ENCODE results near the gene IL5.

DNA sequence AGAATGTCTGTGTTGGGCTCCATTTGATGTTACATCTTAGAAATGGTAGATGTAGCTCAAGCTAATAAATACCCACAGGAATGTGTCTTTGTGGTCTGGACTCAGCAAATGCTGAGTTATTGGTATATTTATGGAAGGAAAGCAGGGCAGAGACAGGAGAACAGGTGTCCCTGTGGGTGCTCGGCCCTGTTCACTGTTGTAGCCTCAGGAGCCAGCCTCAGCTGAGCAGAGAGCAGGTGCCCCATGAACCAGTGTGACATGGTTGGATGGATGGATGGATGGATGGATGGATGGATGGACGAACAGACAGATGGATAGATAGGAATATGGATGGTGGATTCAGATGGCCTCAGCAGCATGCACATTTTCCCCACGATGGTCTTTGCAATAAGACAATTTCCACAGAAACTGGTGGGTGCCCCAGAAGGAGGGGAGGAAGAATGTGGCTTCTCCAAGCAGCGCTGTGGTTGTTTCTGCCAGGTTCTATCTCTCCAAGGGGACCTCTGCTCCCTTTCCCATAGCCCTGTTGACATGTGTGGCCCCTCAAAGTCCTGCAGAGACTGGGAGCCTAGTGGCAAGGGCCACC, 44.5 kb downstream of the IL5 start:
- no peak for TF ChIP-seq SMC3 (IDR thresholded peaks at IDR 0.05; ENCODE audit: low read depth, low read length)
- no peak for TF ChIP-seq RFX5 (IDR thresholded peaks at IDR 0.05; ENCODE audit: low read depth, low read length)
- TF ChIP-seq MAZ (IDR thresholded peaks at IDR 0.05; ENCODE audit: borderline replicate concordance, low read depth, low read length): no peak
- TF ChIP-seq, protein P1, sequence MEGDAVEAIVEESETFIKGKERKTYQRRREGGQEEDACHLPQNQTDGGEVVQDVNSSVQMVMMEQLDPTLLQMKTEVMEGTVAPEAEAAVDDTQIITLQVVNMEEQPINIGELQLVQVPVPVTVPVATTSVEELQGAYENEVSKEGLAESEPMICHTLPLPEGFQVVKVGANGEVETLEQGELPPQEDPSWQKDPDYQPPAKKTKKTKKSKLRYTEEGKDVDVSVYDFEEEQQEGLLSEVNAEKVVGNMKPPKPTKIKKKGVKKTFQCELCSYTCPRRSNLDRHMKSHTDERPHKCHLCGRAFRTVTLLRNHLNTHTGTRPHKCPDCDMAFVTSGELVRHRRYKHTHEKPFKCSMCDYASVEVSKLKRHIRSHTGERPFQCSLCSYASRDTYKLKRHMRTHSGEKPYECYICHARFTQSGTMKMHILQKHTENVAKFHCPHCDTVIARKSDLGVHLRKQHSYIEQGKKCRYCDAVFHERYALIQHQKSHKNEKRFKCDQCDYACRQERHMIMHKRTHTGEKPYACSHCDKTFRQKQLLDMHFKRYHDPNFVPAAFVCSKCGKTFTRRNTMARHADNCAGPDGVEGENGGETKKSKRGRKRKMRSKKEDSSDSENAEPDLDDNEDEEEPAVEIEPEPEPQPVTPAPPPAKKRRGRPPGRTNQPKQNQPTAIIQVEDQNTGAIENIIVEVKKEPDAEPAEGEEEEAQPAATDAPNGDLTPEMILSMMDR (conservative IDR thresholded peaks at IDR 0.05; ENCODE audit: low read depth, low read length): no peak
- no peak for TF ChIP-seq POLR2A (IDR thresholded peaks at IDR 0.05; ENCODE audit: low read depth, low read length)
- TF ChIP-seq, protein P2, sequence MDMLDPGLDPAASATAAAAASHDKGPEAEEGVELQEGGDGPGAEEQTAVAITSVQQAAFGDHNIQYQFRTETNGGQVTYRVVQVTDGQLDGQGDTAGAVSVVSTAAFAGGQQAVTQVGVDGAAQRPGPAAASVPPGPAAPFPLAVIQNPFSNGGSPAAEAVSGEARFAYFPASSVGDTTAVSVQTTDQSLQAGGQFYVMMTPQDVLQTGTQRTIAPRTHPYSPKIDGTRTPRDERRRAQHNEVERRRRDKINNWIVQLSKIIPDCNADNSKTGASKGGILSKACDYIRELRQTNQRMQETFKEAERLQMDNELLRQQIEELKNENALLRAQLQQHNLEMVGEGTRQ (IDR thresholded peaks at IDR 0.05; ENCODE audit: low read depth, low read length): no peak
- TF ChIP-seq, protein P3, sequence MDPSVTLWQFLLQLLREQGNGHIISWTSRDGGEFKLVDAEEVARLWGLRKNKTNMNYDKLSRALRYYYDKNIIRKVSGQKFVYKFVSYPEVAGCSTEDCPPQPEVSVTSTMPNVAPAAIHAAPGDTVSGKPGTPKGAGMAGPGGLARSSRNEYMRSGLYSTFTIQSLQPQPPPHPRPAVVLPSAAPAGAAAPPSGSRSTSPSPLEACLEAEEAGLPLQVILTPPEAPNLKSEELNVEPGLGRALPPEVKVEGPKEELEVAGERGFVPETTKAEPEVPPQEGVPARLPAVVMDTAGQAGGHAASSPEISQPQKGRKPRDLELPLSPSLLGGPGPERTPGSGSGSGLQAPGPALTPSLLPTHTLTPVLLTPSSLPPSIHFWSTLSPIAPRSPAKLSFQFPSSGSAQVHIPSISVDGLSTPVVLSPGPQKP (IDR thresholded peaks at IDR 0.05; ENCODE audit: borderline replicate concordance, low read depth, low read length): no peak
- no peak for TF ChIP-seq MXI1 (IDR thresholded peaks at IDR 0.05; ENCODE audit: borderline replicate concordance, low read depth, low read length)
- no peak for TF ChIP-seq MAFK (IDR thresholded peaks at IDR 0.05; ENCODE audit: low read depth, low read length)
- TF ChIP-seq CHD1 (IDR thresholded peaks at IDR 0.05; ENCODE audit: low read depth, low read length): no peak
- no peak for TF ChIP-seq CEBPB (IDR thresholded peaks at IDR 0.05; ENCODE audit: low read depth, low read length)
- no peak for TF ChIP-seq RCOR1 (IDR thresholded peaks at IDR 0.05; ENCODE audit: insufficient replicate concordance, low read length)
- TF ChIP-seq BHLHE40 (IDR thresholded peaks at IDR 0.05; ENCODE audit: low read depth, low read length): no peak

Measured in IMR-90 (cell line).